GM08714 (cell line): ENCODE data around the gene NHLH1.

Experiments
- H3K4me3 ChIP-seq: fragments of 200-500 bp; sonication (Bioruptor generic); 2 replicates; pipeline ENCODE4 v1.5.1; 2014; ENCODE audit warnings: mild to moderate bottlenecking, low read length, inconsistent platforms
- ZNF274 ChIP-seq: IDR thresholded peaks from 2 replicates; pipeline ENCODE4 v1.6.1; 2012; ENCODE audit warnings: mild to moderate bottlenecking, low read depth, low read length

Gene NHLH1

GRCh38 chr1:160346463-160346862 lies 20.4 kb upstream of the NHLH1 start:
- H3K4me3 ChIP-seq: no peak overlapping the region
- no peak for TF ChIP-seq ZNF274

- no peak overlapping the region for H3K4me3 ChIP-seq
- no peak for TF ChIP-seq ZNF274
Measured at GRCh38 chr1:160346958-160347357, 19.9 kb upstream of the NHLH1 start.

GRCh38 chr1:160351629-160352028 lies 15.2 kb upstream of the NHLH1 start:
- TF ChIP-seq ZNF274: no peak

GRCh38 chr1:160352555-160352954 lies 14.3 kb upstream of the NHLH1 start:
- no peak overlapping the region for H3K4me3 ChIP-seq
- no peak for TF ChIP-seq ZNF274

More at GRCh38 chr1:160351629-160352028, 15.2 kb upstream of the NHLH1 start:
- no peak overlapping the region for H3K4me3 ChIP-seq

- no peak for TF ChIP-seq ZNF274
- no peak overlapping the region for H3K4me3 ChIP-seq
Measured at GRCh38 chr1:160353223-160353622, 13.6 kb upstream of the NHLH1 start.

- TF ChIP-seq ZNF274: no peak
- no peak overlapping the region for H3K4me3 ChIP-seq
Measured at GRCh38 chr1:160354388-160354985, 12.4 kb upstream of the NHLH1 start.

GRCh38 chr1:160357286-160358002 lies 9.4 kb upstream of the NHLH1 start:
- TF ChIP-seq ZNF274: no peak
- H3K4me3 ChIP-seq: no peak overlapping the region

- no peak for TF ChIP-seq ZNF274
- no peak overlapping the region for H3K4me3 ChIP-seq
Measured at GRCh38 chr1:160358073-160358472, 8.8 kb upstream of the NHLH1 start.

- TF ChIP-seq ZNF274: no peak
- no peak overlapping the region for H3K4me3 ChIP-seq
Measured at GRCh38 chr1:160359559-160360226, 7.2 kb upstream of the NHLH1 start.

- no peak overlapping the region for H3K4me3 ChIP-seq
- no peak for TF ChIP-seq ZNF274
Measured at GRCh38 chr1:160360227-160360695, 6.6 kb upstream of the NHLH1 start.

- H3K4me3 ChIP-seq: no peak overlapping the region
- TF ChIP-seq ZNF274: no peak
Measured at GRCh38 chr1:160361199-160361598, 5.7 kb upstream of the NHLH1 start.

GRCh38 chr1:160361814-160362167 lies 5.1 kb upstream of the NHLH1 start:
- TF ChIP-seq ZNF274: no peak

GRCh38 chr1:160362168-160362957 lies 4.5 kb upstream of the NHLH1 start:
- no peak for TF ChIP-seq ZNF274
- no peak overlapping the region for H3K4me3 ChIP-seq

More at GRCh38 chr1:160361814-160362167, 5.1 kb upstream of the NHLH1 start:
- H3K4me3 ChIP-seq: no peak overlapping the region

- TF ChIP-seq ZNF274: no peak
- no peak overlapping the region for H3K4me3 ChIP-seq
Measured at GRCh38 chr1:160363010-160363409, 3.9 kb upstream of the NHLH1 start.
